ENCODE data around the gene SCARB2. TPM values are rescaled to one million over a fixed set of nuclear protein-coding genes. Genes with fewer than 3 reads are reported as not detected.

SCARB2 gene
- total and polyA plus RNA-seq, 4 donors = 58.2 to 136 (median 73.7) TPM

DNA sequence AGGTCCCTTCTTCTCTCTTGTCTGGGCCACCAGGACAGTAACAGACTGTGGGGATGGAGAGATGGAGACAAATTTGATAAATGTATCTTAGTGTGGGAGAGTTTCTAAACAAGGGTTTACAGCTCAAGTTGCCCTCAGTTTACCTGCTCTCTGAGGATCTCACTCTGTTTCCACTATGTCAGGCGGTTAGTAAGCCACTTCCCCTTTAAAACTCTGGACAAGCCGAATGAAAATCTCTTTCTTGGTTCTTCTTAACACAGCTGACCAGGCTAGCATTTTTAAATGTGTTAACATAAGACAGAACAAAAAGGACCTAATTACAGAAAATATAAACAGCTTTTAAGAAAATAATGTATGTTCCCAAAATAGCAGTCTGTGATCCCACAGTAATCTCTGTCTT is 2.9 kb upstream of the SCARB2 start:
- TF ChIP-seq FOXA2 (IDR thresholded peaks at IDR 0.05) = no peak
- TF ChIP-seq, protein P1, sequence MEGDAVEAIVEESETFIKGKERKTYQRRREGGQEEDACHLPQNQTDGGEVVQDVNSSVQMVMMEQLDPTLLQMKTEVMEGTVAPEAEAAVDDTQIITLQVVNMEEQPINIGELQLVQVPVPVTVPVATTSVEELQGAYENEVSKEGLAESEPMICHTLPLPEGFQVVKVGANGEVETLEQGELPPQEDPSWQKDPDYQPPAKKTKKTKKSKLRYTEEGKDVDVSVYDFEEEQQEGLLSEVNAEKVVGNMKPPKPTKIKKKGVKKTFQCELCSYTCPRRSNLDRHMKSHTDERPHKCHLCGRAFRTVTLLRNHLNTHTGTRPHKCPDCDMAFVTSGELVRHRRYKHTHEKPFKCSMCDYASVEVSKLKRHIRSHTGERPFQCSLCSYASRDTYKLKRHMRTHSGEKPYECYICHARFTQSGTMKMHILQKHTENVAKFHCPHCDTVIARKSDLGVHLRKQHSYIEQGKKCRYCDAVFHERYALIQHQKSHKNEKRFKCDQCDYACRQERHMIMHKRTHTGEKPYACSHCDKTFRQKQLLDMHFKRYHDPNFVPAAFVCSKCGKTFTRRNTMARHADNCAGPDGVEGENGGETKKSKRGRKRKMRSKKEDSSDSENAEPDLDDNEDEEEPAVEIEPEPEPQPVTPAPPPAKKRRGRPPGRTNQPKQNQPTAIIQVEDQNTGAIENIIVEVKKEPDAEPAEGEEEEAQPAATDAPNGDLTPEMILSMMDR (IDR thresholded peaks at IDR 0.05; ENCODE audit: low read depth, low read length, missing input control) = no peak
- TF ChIP-seq, protein P2, sequence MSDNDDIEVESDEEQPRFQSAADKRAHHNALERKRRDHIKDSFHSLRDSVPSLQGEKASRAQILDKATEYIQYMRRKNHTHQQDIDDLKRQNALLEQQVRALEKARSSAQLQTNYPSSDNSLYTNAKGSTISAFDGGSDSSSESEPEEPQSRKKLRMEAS (IDR thresholded peaks at IDR 0.05) = no peak
- TF ChIP-seq, protein P3, sequence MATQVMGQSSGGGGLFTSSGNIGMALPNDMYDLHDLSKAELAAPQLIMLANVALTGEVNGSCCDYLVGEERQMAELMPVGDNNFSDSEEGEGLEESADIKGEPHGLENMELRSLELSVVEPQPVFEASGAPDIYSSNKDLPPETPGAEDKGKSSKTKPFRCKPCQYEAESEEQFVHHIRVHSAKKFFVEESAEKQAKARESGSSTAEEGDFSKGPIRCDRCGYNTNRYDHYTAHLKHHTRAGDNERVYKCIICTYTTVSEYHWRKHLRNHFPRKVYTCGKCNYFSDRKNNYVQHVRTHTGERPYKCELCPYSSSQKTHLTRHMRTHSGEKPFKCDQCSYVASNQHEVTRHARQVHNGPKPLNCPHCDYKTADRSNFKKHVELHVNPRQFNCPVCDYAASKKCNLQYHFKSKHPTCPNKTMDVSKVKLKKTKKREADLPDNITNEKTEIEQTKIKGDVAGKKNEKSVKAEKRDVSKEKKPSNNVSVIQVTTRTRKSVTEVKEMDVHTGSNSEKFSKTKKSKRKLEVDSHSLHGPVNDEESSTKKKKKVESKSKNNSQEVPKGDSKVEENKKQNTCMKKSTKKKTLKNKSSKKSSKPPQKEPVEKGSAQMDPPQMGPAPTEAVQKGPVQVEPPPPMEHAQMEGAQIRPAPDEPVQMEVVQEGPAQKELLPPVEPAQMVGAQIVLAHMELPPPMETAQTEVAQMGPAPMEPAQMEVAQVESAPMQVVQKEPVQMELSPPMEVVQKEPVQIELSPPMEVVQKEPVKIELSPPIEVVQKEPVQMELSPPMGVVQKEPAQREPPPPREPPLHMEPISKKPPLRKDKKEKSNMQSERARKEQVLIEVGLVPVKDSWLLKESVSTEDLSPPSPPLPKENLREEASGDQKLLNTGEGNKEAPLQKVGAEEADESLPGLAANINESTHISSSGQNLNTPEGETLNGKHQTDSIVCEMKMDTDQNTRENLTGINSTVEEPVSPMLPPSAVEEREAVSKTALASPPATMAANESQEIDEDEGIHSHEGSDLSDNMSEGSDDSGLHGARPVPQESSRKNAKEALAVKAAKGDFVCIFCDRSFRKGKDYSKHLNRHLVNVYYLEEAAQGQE (IDR thresholded peaks at IDR 0.05) = no peak
- TF ChIP-seq EGR1 (IDR thresholded peaks at IDR 0.05; ENCODE audit: low read depth in 2 of 2) = no peak
- no peak for TF ChIP-seq HNF4G (IDR thresholded peaks at IDR 0.05)
- TF ChIP-seq HNF4A (conservative IDR thresholded peaks at IDR 0.05) = no peak
- TF ChIP-seq, protein P4, sequence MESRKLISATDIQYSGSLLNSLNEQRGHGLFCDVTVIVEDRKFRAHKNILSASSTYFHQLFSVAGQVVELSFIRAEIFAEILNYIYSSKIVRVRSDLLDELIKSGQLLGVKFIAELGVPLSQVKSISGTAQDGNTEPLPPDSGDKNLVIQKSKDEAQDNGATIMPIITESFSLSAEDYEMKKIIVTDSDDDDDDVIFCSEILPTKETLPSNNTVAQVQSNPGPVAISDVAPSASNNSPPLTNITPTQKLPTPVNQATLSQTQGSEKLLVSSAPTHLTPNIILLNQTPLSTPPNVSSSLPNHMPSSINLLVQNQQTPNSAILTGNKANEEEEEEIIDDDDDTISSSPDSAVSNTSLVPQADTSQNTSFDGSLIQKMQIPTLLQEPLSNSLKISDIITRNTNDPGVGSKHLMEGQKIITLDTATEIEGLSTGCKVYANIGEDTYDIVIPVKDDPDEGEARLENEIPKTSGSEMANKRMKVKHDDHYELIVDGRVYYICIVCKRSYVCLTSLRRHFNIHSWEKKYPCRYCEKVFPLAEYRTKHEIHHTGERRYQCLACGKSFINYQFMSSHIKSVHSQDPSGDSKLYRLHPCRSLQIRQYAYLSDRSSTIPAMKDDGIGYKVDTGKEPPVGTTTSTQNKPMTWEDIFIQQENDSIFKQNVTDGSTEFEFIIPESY (IDR thresholded peaks at IDR 0.05) = no peak
- no peak for TF ChIP-seq NR2F2 (IDR thresholded peaks at IDR 0.05)
- TF ChIP-seq RXRA (IDR thresholded peaks at IDR 0.05) = no peak
- no peak for TF ChIP-seq RAD21 (IDR thresholded peaks at IDR 0.05)
- TF ChIP-seq, protein P5, sequence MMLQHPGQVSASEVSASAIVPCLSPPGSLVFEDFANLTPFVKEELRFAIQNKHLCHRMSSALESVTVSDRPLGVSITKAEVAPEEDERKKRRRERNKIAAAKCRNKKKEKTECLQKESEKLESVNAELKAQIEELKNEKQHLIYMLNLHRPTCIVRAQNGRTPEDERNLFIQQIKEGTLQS (IDR thresholded peaks at IDR 0.05) = no peak
- no peak for TF ChIP-seq FOXA1 (IDR thresholded peaks at IDR 0.05)
- TF ChIP-seq YY1 (IDR thresholded peaks at IDR 0.05) = no peak
- no peak for TF ChIP-seq GABPA (IDR thresholded peaks at IDR 0.05 in 1 of 2, conservative IDR thresholded peaks at IDR 0.05 in 1 of 2)
- H3K36me3 ChIP-seq (ENCODE audit: control insufficient read depth in 4 of 4, insufficient read depth in 3 of 4, low read depth in 1 of 4, low read length in 3 of 4) = no peaks in the 10 kb centered on the region
- H3K9ac ChIP-seq (ENCODE audit: low read depth in 1 of 2, low read length in 2 of 2) = no peak overlapping the region
- WGBS = 56% methylated on average over 2 of the region's 2 CpGs
- no peak for DNase-seq (ENCODE audit: low spot score)
- no peak overlapping the region for H3K4me3 ChIP-seq (ENCODE audit: low read depth in 1 of 3, low read length in 3 of 3)
- H3K4me1 ChIP-seq (ENCODE audit: control insufficient read depth in 4 of 4, insufficient read depth in 4 of 4, low read length in 3 of 4) = peaks cover 10 to 79% (median 62%) of the 10 kb centered on the region in 4 donors
- H3K27ac ChIP-seq (ENCODE audit: low read depth in 1 of 2, low read length in 2 of 2) = peak overlapping the region; percentile 77 to 82
- H3K27me3 ChIP-seq (ENCODE audit: control insufficient read depth in 4 of 4, insufficient read depth in 4 of 4, low read length in 3 of 4) = no peaks in the 10 kb centered on the region
- no peaks in the 10 kb centered on the region for H3K9me3 ChIP-seq (ENCODE audit: control insufficient read depth in 4 of 4, low read length in 3 of 4)

DNA sequence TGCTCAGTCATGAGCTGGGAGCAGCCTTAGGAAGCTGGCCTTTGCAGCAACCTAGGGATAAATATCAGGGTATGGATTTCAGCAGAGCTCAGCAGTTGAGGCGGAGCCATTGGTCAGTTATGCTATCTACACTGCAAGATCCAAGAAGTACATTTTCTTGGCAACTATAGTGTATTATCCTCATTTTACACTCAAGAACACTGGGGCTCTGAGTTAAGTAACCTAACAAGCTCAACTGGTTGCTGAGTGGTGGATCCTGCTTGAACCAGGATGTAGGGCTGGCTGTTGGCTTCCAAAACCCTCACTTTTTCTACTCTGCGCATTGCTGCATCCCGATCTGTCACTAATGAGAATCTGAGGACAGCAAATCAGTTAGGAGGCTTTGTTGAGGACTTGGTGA is 1.5 kb upstream of the SCARB2 start:
- H3K4me3 ChIP-seq (ENCODE audit: low read depth in 1 of 3, low read length in 3 of 3) = no peak overlapping the region
- TF ChIP-seq, protein P3 (IDR thresholded peaks at IDR 0.05) = no peak
- TF ChIP-seq RAD21 (IDR thresholded peaks at IDR 0.05) (no peak), RXRA (IDR thresholded peaks at IDR 0.05) (no peak), FOXA2 (IDR thresholded peaks at IDR 0.05) (no peak), TAF1 (conservative IDR thresholded peaks at IDR 0.05) (no peak), NR2F2 (IDR thresholded peaks at IDR 0.05) (no peak), SP1 (IDR thresholded peaks at IDR 0.05) (no peak)
- TF ChIP-seq, protein P5 (IDR thresholded peaks at IDR 0.05) = no peak
- TF ChIP-seq, protein P4 (IDR thresholded peaks at IDR 0.05) = no peak
- peaks cover 9 to 86% (median 76%) of the 10 kb centered on the region in 4 donors for H3K4me1 ChIP-seq (ENCODE audit: control insufficient read depth in 4 of 4, insufficient read depth in 4 of 4, low read length in 3 of 4)
- no peaks in the 10 kb centered on the region for H3K9me3 ChIP-seq (ENCODE audit: control insufficient read depth in 4 of 4, low read length in 3 of 4)
- H3K9ac ChIP-seq (ENCODE audit: low read depth in 1 of 2, low read length in 2 of 2) = peak overlapping the region in 1 of 2 donors; percentile 89
- H3K27ac ChIP-seq (ENCODE audit: low read depth in 1 of 2, low read length in 2 of 2) = peak overlapping the region in 1 of 2 donors; percentile 98
- WGBS = 98% methylated on average over 3 of the region's 3 CpGs
- DNase-seq (ENCODE audit: low spot score) = no peak
- H3K27me3 ChIP-seq (ENCODE audit: control insufficient read depth in 4 of 4, insufficient read depth in 4 of 4, low read length in 3 of 4) = no peaks in the 10 kb centered on the region
- H3K36me3 ChIP-seq (ENCODE audit: control insufficient read depth in 4 of 4, insufficient read depth in 3 of 4, low read depth in 1 of 4, low read length in 3 of 4) = no peaks in the 10 kb centered on the region

Measured in liver (tissue), 9 donors.